HepG2 (cell line): Measurements from ENCODE around the gene HIRA.

Source experiments
- CTCF ChIP-seq: sonication (generic); formaldehyde crosslinking; IDR thresholded peaks from 2 replicates; pipeline ENCODE4 v1.5.0; 2020; ENCODE audit warnings: mild to moderate bottlenecking, missing genetic modification reagents, moderate library complexity
- MEIS2 ChIP-seq: sonication (generic); formaldehyde crosslinking; IDR thresholded peaks from 2 replicates; pipeline ENCODE4 v1.9.0; 2021; ENCODE audit warnings: mild to moderate bottlenecking, missing genetic modification reagents
- RXRA ChIP-seq: sonication (generic); formaldehyde crosslinking; IDR thresholded peaks from 2 replicates; pipeline ENCODE4 v1.5.1; 2020; ENCODE audit warnings: missing genetic modification reagents
- SP2 ChIP-seq: sonication (generic); formaldehyde crosslinking; IDR thresholded peaks from 2 replicates; pipeline ENCODE4 v1.5.1; 2020; ENCODE audit warnings: mild to moderate bottlenecking, missing genetic modification reagents
- ZBTB20 ChIP-seq: sonication (generic); formaldehyde crosslinking; IDR thresholded peaks from 2 replicates; pipeline ENCODE4 v1.8.1; 2023; ENCODE audit warnings: missing genetic modification reagents, low read depth, mild to moderate bottlenecking, borderline replicate concordance
- ZFP91 ChIP-seq: sonication (generic); formaldehyde crosslinking; IDR thresholded peaks from 2 replicates; pipeline ENCODE4 v1.9.0; 2022; ENCODE audit warnings: missing genetic modification reagents, mild to moderate bottlenecking, borderline replicate concordance
- ZNF24 ChIP-seq: fragments of 450-650 bp; IDR thresholded peaks from 2 replicates; pipeline ENCODE4 v1.6.1; 2017; ENCODE audit warnings: antibody characterized with exemption, mild to moderate bottlenecking
- ZNF720 ChIP-seq: sonication (generic); formaldehyde crosslinking; IDR thresholded peaks from 2 replicates; pipeline ENCODE4 v1.4.0; 2020; ENCODE audit warnings: missing genetic modification reagents
- ZNF737 ChIP-seq: sonication (generic); formaldehyde crosslinking; IDR thresholded peaks from 2 replicates; pipeline ENCODE4 v1.5.0; 2020; ENCODE audit warnings: missing genetic modification reagents, mild to moderate bottlenecking, borderline replicate concordance

- TF ChIP-seq ZBTB20 (CRISPR knock-in tag) (no peak), RXRA (no peak), CTCF (CRISPR knock-in tag) (no peak), MEIS2 (CRISPR knock-in tag) (no peak), ZFP91 (CRISPR knock-in tag) (no peak), SP2 (CRISPR knock-in tag) (no peak), ZNF24 (no peak), ZNF720 (CRISPR knock-in tag) (no peak), ZNF737 (CRISPR knock-in tag) (no peak)
Observed at GRCh38 chr22:19358195-19358594, 73.3 kb downstream of the HIRA start.
